ENCODE data around the gene KCNJ8. TPM values are rescaled to one million over a fixed set of nuclear protein-coding genes. Genes with fewer than 3 reads are reported as not detected.

KCNJ8 gene
- total RNA-seq, 1 donor from 2014 or later, result 0.93 TPM

DNA sequence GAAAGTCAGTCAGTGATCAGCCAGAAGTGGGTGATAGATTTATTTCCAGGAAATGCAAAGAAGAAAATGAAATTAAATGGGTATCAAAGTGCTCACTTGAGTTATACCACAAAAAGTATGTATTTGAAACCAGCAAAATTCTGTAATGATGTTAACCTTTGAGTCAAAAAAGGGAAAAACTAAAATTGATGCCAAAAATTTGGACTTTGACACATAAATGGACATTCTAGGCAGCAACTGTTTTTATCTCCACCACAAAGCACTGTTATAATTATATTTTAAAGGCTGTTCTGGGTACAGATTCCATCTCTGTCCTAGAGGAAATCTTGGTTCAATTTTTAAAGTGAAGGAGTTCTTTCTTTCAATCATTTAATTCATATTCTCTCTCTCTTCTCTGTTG, 31.7 kb upstream of the KCNJ8 start:
- Histone ChIP-seq H3K4me3 (ENCODE audit: insufficient read depth, low read depth, low read length) (no peak overlapping the region), H3K9ac (ENCODE audit: low read length) (no peak overlapping the region), H3K36me3 (ENCODE audit: insufficient read depth, low read length) (no peaks in the 10 kb centered on the region), H3K27ac (ENCODE audit: low read depth, low read length) (no peak overlapping the region), H3K27me3 (ENCODE audit: insufficient read depth, low read length) (no peaks in the 10 kb centered on the region), H3K79me2 (ENCODE audit: insufficient read depth, low read length) (no peaks in the 10 kb centered on the region), H2AFZ (ENCODE audit: low read depth, low read length) (no peak overlapping the region), H3K4me1 (ENCODE audit: insufficient read depth, low read length) (no peaks in the 10 kb centered on the region), H4K20me1 (ENCODE audit: insufficient read depth, low read length) (no peaks in the 10 kb centered on the region), H3K4me2 (ENCODE audit: low read length) (no peak overlapping the region), H3K9me3 (ENCODE audit: insufficient read depth, low read depth, low read length) (no peaks in the 10 kb centered on the region)
- H3K36me3 Mint-ChIP-seq (ENCODE audit: low read depth, unreplicated experiment), result no peaks in the 10 kb centered on the region
- DNase-seq (ENCODE audit: low read depth) (no peak), FAIRE-seq (no peak)
- no peaks in the 10 kb centered on the region for H3K9me3 Mint-ChIP-seq (ENCODE audit: unreplicated experiment)
- no peaks in the 10 kb centered on the region for H3K4me1 Mint-ChIP-seq (ENCODE audit: low read depth, unreplicated experiment)
- H3K27ac Mint-ChIP-seq (ENCODE audit: unreplicated experiment), result no peak overlapping the region
- H3K27me3 Mint-ChIP-seq (ENCODE audit: low read depth, unreplicated experiment), result no peaks in the 10 kb centered on the region
- no peak overlapping the region for H3K4me3 Mint-ChIP-seq (ENCODE audit: unreplicated experiment)
- TF ChIP-seq, protein P1, sequence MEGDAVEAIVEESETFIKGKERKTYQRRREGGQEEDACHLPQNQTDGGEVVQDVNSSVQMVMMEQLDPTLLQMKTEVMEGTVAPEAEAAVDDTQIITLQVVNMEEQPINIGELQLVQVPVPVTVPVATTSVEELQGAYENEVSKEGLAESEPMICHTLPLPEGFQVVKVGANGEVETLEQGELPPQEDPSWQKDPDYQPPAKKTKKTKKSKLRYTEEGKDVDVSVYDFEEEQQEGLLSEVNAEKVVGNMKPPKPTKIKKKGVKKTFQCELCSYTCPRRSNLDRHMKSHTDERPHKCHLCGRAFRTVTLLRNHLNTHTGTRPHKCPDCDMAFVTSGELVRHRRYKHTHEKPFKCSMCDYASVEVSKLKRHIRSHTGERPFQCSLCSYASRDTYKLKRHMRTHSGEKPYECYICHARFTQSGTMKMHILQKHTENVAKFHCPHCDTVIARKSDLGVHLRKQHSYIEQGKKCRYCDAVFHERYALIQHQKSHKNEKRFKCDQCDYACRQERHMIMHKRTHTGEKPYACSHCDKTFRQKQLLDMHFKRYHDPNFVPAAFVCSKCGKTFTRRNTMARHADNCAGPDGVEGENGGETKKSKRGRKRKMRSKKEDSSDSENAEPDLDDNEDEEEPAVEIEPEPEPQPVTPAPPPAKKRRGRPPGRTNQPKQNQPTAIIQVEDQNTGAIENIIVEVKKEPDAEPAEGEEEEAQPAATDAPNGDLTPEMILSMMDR (IDR thresholded peaks at IDR 0.05; ENCODE audit: insufficient read depth, low read depth, low read length), result no peak
- no peak for TF ChIP-seq EZH2 (IDR thresholded peaks at IDR 0.05; ENCODE audit: insufficient read depth, low read length)

DNA sequence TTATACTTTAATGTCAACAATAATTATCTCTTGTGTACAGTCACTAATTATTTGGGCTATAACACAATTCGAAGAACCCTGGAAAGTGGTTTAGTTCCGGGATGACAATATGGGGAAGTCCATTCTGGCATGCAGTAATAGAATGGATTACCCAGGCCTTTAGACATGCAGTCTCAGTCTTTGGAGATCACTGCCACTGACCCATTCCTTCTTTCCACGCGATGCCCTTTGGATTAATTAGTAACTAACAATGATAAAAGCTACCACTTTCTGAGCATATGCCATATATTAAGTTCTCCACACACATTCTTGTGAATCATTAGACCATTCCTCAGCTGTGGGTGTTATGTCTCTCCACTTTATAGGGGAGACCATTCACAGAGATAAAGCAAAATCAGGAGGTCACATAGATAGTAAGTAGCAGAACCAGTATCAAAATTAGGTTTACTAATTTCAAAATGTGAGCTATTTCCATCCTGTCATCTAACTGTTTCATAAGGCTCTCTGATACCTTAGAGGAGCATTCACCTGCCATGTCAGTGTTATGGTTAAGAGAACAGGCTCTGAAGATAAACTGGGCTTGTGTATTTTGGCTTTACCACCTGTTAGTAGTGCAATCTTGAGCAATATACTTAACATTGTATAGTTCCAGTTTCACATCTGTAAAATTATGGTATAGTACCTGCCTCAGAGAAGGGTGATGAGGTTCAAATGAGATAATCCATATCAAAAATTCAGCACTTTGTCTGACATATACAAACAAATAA, 27.2 kb upstream of the KCNJ8 start:
- H3K4me3 Mint-ChIP-seq (ENCODE audit: unreplicated experiment), result no peak overlapping the region
- no peak overlapping the region for H3K4me2 ChIP-seq (ENCODE audit: low read length)
- FAIRE-seq (no peak), DNase-seq (ENCODE audit: low read depth) (no peak)
- no peaks in the 10 kb centered on the region for H3K27me3 ChIP-seq (ENCODE audit: insufficient read depth, low read length)
- H2AFZ ChIP-seq (ENCODE audit: low read depth, low read length), result no peak overlapping the region
- no peak overlapping the region for H3K27ac Mint-ChIP-seq (ENCODE audit: unreplicated experiment)
- H3K9me3 ChIP-seq (ENCODE audit: insufficient read depth, low read depth, low read length), result no peaks in the 10 kb centered on the region
- no peak overlapping the region for H3K27ac ChIP-seq (ENCODE audit: low read depth, low read length)
- no peaks in the 10 kb centered on the region for H3K9me3 Mint-ChIP-seq (ENCODE audit: unreplicated experiment)
- no peaks in the 10 kb centered on the region for H3K4me1 ChIP-seq (ENCODE audit: insufficient read depth, low read length)
- no peaks in the 10 kb centered on the region for H3K79me2 ChIP-seq (ENCODE audit: insufficient read depth, low read length)
- H3K4me1 Mint-ChIP-seq (ENCODE audit: low read depth, unreplicated experiment), result no peaks in the 10 kb centered on the region
- H3K36me3 ChIP-seq (ENCODE audit: insufficient read depth, low read length), result no peaks in the 10 kb centered on the region
- H3K4me3 ChIP-seq (ENCODE audit: insufficient read depth, low read depth, low read length), result no peak overlapping the region
- no peaks in the 10 kb centered on the region for H4K20me1 ChIP-seq (ENCODE audit: insufficient read depth, low read length)
- no peaks in the 10 kb centered on the region for H3K27me3 Mint-ChIP-seq (ENCODE audit: low read depth, unreplicated experiment)
- no peaks in the 10 kb centered on the region for H3K36me3 Mint-ChIP-seq (ENCODE audit: low read depth, unreplicated experiment)
- H3K9ac ChIP-seq (ENCODE audit: low read length), result no peak overlapping the region
- TF ChIP-seq EZH2 (IDR thresholded peaks at IDR 0.05; ENCODE audit: insufficient read depth, low read length), result no peak
- TF ChIP-seq, protein P1 (IDR thresholded peaks at IDR 0.05; ENCODE audit: insufficient read depth, low read depth, low read length), result no peak

DNA sequence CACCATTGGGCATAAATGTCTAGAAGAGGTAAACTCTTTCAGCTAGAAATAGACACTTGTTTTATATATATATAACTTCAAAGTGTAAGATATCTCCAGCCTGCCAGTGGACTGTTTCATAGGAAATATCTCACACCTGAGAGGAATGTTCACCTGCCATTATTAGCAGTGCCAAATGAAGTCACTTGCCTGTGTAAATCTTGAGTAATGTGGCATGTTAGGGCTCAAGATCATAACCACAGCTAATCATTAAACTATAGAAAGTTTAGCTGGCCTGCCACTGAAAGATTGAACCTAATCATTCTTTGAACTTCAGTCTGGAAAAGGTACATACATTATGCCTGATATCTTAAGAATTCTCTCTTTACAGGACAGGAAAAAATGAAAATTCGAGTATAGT, 25.5 kb upstream of the KCNJ8 start:
- Histone ChIP-seq H3K4me1 (ENCODE audit: insufficient read depth, low read length) (no peaks in the 10 kb centered on the region), H2AFZ (ENCODE audit: low read depth, low read length) (no peak overlapping the region), H3K9me3 (ENCODE audit: insufficient read depth, low read depth, low read length) (no peaks in the 10 kb centered on the region), H3K79me2 (ENCODE audit: insufficient read depth, low read length) (no peaks in the 10 kb centered on the region), H3K27me3 (ENCODE audit: insufficient read depth, low read length) (no peaks in the 10 kb centered on the region), H3K4me2 (ENCODE audit: low read length) (no peak overlapping the region), H4K20me1 (ENCODE audit: insufficient read depth, low read length) (no peaks in the 10 kb centered on the region), H3K9ac (ENCODE audit: low read length) (no peak overlapping the region), H3K27ac (ENCODE audit: low read depth, low read length) (no peak overlapping the region), H3K36me3 (ENCODE audit: insufficient read depth, low read length) (no peaks in the 10 kb centered on the region), H3K4me3 (ENCODE audit: insufficient read depth, low read depth, low read length) (no peak overlapping the region)
- FAIRE-seq (no peak), DNase-seq (ENCODE audit: low read depth) (no peak)
- no peaks in the 10 kb centered on the region for H3K9me3 Mint-ChIP-seq (ENCODE audit: unreplicated experiment)
- H3K27me3 Mint-ChIP-seq (ENCODE audit: low read depth, unreplicated experiment), result no peaks in the 10 kb centered on the region
- TF ChIP-seq, protein P1 (IDR thresholded peaks at IDR 0.05; ENCODE audit: insufficient read depth, low read depth, low read length), result no peak
- TF ChIP-seq EZH2 (IDR thresholded peaks at IDR 0.05; ENCODE audit: insufficient read depth, low read length), result no peak
- H3K36me3 Mint-ChIP-seq (ENCODE audit: low read depth, unreplicated experiment), result no peaks in the 10 kb centered on the region
- H3K27ac Mint-ChIP-seq (ENCODE audit: unreplicated experiment), result no peak overlapping the region
- no peak overlapping the region for H3K4me3 Mint-ChIP-seq (ENCODE audit: unreplicated experiment)
- no peaks in the 10 kb centered on the region for H3K4me1 Mint-ChIP-seq (ENCODE audit: low read depth, unreplicated experiment)

All from astrocyte (in vitro differentiated cells and primary cell).